Stimulated activated CD8-positive, alpha-beta memory T cell treated with anti-CD3 and anti-CD28 coated beads, Interleukin-12 subunit alpha, Interleukin-12 subunit beta, amount 100 ng/mL, for 24 hours (primary cell): Measurements from ENCODE around the gene SNX30.

Experiments
- DNase-seq: peaks from one replicate; pipeline ENCODE4 v3.0.0-alpha.2; 2020; ENCODE audit errors: extremely low read depth

The SNX30 gene

DNA sequence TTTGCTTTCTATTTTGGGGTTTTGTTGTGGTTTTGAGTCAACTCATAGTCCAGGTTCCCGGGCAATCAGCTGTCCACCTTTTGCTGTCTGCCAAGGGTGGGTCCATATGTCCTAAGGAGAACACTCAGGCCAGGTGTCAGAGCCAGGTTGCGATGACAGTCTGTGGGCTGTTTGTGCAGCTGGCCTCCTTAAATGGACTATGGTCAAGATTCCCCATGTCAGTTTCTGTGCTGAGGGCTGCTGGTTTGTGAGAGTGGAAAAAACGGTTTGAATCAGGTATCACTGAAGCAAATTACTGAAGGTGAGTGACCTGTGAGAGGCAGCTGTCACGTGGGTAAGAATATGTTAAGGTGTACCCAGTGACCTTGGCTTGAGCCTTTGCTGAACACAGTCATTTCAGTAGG, 33.0 kb downstream of the SNX30 start:
- no peak for DNase-seq

- DNase-seq: no peak
Measured at GRCh38 chr9:112784020-112784785, 33.6 kb downstream of the SNX30 start.

- DNase-seq: no peak
Measured at GRCh38 chr9:112785986-112786385, 35.4 kb downstream of the SNX30 start.

- no peak for DNase-seq
Measured at GRCh38 chr9:112786829-112787520, 36.4 kb downstream of the SNX30 start.

DNA sequence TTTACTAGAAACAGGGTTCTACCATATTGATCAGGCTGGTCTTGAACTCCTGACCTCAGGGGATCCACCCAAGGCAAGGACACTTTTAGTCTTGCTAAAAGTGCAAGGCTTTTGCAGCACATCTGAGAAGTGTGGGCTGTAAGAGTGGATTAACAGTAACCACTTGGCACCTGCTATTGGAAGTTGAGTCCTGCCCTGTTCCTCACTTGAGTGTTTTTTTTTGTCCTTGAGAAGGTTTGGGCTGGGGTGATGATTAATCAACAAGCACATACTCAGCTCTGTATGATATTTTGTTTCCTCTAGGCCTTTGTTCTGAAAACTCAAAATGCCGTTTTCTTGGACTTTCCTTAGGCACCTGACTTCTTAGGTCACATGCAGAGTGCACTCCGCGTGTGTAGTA, 37.4 kb downstream of the SNX30 start:
- no peak for DNase-seq

GRCh38 chr9:112789473-112789872, 38.9 kb downstream of the SNX30 start:
- no peak for DNase-seq

- no peak for DNase-seq
Measured at GRCh38 chr9:112789891-112790774, 39.6 kb downstream of the SNX30 start.

DNA sequence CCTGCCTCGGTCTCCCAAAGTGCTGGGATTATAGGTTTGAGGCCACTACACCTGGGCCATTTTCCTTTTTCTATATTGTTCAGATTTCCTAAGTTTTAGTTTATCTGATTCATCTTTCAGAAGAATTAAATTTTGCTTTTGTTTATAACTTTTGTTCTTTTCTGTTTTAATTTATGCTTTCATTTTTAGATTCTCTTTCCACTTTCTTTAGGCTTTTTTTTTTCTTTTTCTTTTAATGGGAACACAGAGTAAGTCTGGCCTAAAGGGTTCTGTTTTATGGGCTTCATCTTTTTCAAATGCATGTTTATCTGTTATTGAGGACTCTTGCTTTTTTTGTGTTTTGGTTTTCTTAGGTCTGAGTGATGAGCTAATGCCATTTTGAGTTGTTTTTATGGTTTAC, 42.1 kb downstream of the SNX30 start:
- no peak for DNase-seq

DNA sequence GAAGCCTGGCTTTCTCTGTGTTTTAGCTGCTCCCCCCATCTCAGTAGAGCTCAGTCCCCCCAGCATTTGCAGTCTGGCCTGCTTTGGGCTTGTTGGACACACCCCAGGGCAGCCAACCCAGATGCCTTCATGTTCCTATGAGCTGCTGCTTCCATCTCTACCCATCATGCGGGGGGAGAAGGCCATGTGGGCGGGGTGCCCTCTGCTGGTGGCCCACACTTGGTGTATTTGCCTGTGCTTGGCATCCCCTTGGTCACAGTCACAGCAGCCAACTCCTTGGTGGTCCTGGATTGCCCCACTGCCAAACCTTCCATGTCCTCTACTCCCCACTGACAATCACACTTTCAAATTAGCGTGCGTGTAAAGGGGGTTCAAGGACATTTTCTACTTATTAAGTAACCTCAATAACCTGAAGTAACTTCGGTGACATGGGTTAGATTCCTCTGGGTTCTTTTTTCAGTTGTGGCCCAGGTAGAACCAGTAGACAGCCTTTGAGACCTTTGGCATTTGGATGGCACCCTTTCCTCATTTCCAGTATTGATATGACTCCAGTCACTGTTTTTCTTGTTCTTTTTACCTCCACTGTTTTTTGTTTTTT, 42.8 kb downstream of the SNX30 start:
- peak; percentile 52 for DNase-seq

- DNase-seq: no peak
Measured at GRCh38 chr9:112794731-112795130, 44.2 kb downstream of the SNX30 start.

DNA sequence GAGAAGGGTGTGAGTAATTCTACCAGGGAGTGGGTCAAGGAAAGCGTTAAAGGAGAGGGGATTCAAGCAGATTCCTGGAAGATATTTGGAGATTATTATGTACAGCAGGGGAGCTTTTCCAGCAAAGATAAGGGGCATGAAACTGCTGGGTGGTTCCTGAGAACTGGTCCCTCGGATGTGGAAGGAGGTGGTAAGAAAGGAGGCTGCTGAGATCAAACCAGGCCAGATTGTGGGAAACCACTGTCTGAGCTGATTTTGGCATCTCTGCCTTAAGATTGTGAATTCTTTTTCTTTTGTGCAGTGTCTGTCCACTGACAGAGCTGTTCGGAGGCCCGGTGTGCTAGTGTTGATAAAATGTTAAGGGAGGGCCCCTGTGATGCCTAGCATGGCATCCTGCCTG, 45.4 kb downstream of the SNX30 start:
- DNase-seq: no peak

DNA sequence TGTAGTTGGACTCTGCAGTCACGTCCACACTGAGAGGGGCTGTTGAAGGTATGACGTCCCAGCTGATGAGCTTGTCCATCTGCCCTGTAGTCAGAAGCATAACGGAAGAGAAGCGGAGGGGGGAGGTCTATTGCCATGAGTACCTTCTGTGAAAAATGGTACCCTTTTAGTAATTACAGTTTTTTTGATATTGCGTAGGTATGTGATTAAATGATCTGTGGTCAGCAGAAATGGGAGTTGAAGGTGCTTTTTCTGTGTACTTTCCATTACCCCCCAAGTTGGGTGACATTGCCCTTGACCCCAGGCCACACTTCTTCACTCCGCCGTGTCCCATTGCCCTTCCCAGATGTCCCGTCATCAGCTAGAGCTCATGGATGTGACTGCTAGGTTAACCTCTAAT, 45.9 kb downstream of the SNX30 start:
- no peak for DNase-seq

DNA sequence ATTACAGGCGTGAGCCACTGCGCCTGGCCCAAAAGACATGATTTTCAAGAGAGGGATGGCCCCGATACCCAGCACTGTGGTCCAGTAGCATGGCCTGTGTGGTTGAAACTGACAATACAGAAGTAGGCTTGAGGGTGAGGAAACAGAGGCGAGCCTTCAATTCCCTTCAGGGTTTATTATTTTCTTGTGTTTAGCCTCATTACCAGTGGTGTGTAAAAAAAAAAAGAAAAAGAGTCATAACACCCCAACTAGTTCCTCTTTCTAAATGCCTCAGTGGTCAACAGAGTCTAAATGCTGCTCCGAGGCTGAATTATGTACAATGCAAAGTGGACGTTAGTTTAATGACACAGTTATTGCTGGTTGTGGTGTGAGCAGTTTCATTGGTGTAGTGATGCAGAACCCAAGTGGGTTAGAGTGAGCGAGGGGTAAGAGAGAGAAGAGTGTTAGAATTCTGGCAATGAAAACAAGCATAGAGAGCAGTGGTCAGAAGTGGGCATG, 58.8 kb downstream of the SNX30 start:
- DNase-seq: no peak

- DNase-seq: no peak
Measured at GRCh38 chr9:112809906-112810305, 59.3 kb downstream of the SNX30 start.

DNA sequence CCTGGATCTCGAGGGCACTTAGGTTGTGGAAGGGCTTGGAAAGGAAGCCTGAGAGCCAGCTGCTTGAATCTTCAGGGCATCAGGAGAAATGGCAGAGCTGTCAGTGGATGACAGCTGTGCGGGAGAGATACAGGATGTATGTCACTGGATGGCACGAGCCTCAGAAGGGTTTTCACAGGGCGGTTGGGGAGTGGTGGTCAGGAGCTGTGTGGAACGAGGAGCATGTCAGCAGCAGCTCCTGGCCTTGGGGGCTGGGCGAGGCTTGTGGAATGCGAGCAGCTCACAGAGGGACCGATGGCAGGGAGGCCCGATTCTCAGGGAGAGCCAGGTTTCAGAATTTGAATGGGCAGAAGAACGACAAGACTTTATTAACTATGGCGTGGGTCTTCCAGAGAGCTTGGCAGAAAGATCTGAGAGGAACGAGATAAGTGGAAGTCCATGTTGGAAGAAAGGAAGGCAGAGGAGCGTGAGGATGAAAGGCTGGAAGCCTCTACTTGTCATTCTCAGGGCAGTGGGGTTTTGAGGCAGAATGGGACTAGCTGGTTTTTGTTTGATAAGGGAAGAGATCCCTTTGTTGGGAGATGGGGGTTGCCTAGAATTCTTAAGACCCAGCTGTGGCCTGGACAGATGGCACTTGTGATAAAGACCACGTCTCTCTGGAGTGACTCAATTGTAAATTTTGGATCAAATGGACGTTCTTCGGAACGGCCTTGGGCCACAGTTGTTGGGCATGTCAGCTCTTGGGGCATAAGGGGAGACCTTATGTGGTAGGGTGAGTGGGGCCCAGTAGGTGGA, 60.3 kb downstream of the SNX30 start:
- no peak for DNase-seq

- DNase-seq: no peak
Measured at GRCh38 chr9:112811518-112811917, 61.0 kb downstream of the SNX30 start.

DNA sequence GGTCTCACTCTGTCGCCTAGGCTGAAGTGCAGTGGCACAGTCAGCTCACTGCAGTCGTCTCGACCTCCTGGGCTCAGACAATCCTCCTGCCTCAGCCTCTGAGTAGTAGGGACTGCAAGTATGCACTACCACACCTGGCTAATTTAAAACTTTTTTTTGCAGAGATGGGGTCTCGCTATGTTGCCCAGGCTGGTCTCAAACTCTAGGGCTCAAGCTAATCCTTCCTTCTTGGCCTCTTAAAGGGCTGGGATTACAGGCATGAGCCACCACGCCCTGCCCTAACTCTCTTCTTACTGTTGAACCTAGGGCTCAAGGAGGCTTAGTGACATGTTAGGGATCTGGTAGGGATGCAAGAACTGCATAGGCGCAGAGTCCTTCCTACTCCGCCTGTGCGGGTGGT, 65.3 kb downstream of the SNX30 start:
- DNase-seq: no peak

DNA sequence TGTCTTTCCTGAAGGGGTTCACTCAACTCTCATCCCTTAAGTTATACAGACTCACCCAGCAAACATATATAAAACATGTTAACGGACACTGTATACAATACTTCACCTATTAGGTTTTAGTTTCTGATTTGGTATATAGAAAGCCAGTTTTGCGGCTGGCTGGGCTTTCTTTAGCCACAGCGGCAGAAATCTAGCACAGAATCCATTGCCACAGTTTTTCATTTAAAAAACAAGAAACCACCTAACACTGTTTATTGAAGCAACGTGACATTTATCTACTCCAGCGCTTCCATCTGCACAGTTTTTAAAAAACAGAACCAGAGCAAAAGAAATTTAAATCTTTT, 67.3 kb downstream of the SNX30 start:
- no peak for DNase-seq

DNA sequence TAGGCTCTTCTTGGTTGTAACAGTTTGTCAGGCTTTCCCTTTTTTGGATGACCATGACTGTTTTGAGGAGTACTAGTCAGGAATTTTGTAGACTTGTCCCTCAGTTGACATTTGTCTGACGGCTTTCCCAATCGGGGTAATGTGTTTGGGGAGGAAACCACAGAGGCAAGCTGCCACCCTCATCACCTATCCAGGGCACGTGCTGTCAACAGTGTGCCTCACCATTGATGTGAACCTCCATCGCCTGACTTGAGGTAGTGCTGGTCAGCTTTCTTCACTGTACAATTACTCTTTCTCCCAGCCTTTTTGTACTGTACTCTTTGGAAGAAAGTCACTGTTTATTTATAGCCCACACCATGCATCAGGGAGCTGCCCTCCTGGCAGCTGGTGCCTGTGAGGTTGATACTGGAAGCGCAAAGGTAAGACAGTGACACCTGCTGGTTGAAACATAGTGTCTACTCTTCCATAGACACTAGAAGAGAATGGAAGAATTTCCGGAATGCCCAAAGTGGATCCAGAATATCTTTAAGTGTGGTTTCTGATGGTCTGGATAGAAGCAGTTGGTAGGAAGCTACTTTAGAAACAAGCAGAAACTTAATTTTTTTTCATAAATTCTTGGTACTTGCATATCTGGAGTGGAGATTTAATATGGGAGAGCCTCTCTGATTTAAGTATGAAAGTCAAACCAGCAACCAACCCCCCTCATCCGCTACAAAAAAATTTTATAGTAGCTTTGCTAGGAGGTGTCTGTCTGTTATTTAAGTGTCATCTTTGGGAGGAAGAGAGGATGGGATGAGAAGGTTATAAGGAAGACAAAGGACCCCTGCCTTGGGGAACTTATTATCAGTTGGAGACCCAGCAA, 69.3 kb downstream of the SNX30 start:
- no peak for DNase-seq

DNA sequence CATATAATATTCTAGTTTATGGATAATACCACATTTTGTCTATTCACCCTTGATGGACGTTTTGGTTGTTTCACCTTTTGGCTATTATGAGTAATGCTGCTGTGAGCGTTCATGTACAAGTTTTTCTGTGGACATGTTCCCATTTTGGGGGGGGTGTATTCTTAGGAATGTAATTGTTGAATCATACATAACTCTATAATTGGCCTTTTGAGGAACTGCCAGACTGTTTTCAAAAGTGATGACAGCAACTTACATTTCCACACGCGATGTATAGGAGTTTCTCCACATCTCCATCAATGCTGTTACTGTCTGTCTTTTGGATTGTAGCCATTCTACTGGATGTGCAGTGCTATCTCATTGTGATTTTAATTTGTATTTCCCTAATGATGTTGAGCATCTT, 70.3 kb downstream of the SNX30 start:
- no peak for DNase-seq
